ENCODE measurements around the gene IGF2BP3. TPM values are rescaled to one million over a fixed set of nuclear protein-coding genes. Genes with fewer than 3 reads are reported as not detected.
"Not testable (repeated sequence)": the region's sequence is repeated elsewhere in the genome, so short reads cannot be mapped to it uniquely, and the experiment has no call there.

Gene IGF2BP3
- total and polyA plus RNA-seq, 4 donors, result 0.18 to 60.2 (median 1.5) TPM

DNA sequence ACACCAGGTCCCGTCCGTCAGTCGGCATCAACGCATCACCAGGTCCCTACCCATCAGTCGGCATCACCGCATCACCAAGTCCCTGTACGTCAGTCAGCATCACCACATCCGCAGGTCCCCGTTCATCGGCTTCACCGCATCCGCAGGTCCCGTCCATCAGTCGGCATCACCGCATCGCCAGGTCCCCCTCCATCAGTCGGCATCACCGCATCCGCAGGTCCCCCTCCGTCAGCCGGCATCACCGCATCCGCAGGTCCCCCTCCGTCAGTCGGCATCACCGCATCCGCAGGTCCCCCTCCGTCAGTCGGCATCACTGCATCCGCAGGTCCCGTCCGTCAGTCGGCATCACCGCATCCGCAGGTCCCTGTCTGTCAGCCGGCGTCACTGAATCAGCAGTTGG is 55.1 kb downstream of the IGF2BP3 start:
- Histone ChIP-seq H3K36me3 (ENCODE audit: control insufficient read depth in 4 of 4, insufficient read depth in 4 of 4, low read length in 4 of 4) (peaks cover 0 to 18% (median 7%) of the 10 kb centered on the region in 4 donors), H3K9ac (ENCODE audit: insufficient read depth in 1 of 2, low read length in 2 of 2) (no peak overlapping the region), H3K4me1 (ENCODE audit: control insufficient read depth in 5 of 5, insufficient read depth in 5 of 5, low read length in 5 of 5) (peaks cover 0 to 7% (median 0%) of the 10 kb centered on the region in 5 donors), H3K4me3 (no peak overlapping the region), H3K27ac (ENCODE audit: low read depth in 1 of 2, low read length in 1 of 2) (no peak overlapping the region), H3K9me3 (ENCODE audit: control insufficient read depth in 4 of 4, insufficient read depth in 3 of 4, low read length in 3 of 4) (no peaks in the 10 kb centered on the region), H3K27me3 (ENCODE audit: control insufficient read depth in 3 of 3, insufficient read depth in 3 of 3, low read length in 2 of 3) (no peaks in the 10 kb centered on the region)
- no peak for ATAC-seq (ENCODE audit: insufficient read depth, low FRiP score)
- TF ChIP-seq CTCF (IDR thresholded peaks at IDR 0.05; ENCODE audit: control extremely low read depth, extremely low read depth), result no peak
- WGBS, 2 donors, result 98% methylated on average over 37 of the region's 37 CpGs
- DNase-seq, result no peak

GRCh38 chr7:23410446-23411183 is 59.7 kb downstream of the IGF2BP3 start:
- peaks cover 0 to 22% (median 10%) of the 10 kb centered on the region in 4 donors for H3K36me3 ChIP-seq (ENCODE audit: control insufficient read depth in 4 of 4, insufficient read depth in 4 of 4, low read length in 4 of 4)
- no peak overlapping the region for H3K27ac ChIP-seq (ENCODE audit: low read depth in 1 of 2, low read length in 1 of 2)
- H3K9me3 ChIP-seq (ENCODE audit: control insufficient read depth in 4 of 4, insufficient read depth in 3 of 4, low read length in 3 of 4), result no peaks in the 10 kb centered on the region
- 75 to 79% methylated on average over 7 of the region's 7 CpGs for WGBS, 2 donors
- ATAC-seq (ENCODE audit: insufficient read depth, low FRiP score) (no peak), DNase-seq (no peak)
- no peaks in the 10 kb centered on the region for H3K27me3 ChIP-seq (ENCODE audit: control insufficient read depth in 3 of 3, insufficient read depth in 3 of 3, low read length in 2 of 3)
- no peak overlapping the region for H3K9ac ChIP-seq (ENCODE audit: insufficient read depth in 1 of 2, low read length in 2 of 2)
- TF ChIP-seq CTCF (IDR thresholded peaks at IDR 0.05; ENCODE audit: control extremely low read depth, extremely low read depth), result no peak
- H3K4me1 ChIP-seq (ENCODE audit: control insufficient read depth in 5 of 5, insufficient read depth in 5 of 5, low read length in 5 of 5), result no peaks in the 10 kb centered on the region
- H3K4me3 ChIP-seq, result no peak overlapping the region

- not testable (repeated sequence) for H3K27ac ChIP-seq (ENCODE audit: low read depth in 1 of 2, low read length in 1 of 2); DNase-seq; H3K4me1 ChIP-seq (ENCODE audit: control insufficient read depth in 5 of 5, insufficient read depth in 5 of 5, low read length in 5 of 5); ATAC-seq (ENCODE audit: insufficient read depth, low FRiP score); H3K9ac ChIP-seq (ENCODE audit: insufficient read depth in 1 of 2, low read length in 2 of 2); H3K27me3 ChIP-seq (ENCODE audit: control insufficient read depth in 3 of 3, insufficient read depth in 3 of 3, low read length in 2 of 3); H3K4me3 ChIP-seq; H3K9me3 ChIP-seq (ENCODE audit: control insufficient read depth in 4 of 4, insufficient read depth in 3 of 4, low read length in 3 of 4); H3K36me3 ChIP-seq (ENCODE audit: control insufficient read depth in 4 of 4, insufficient read depth in 4 of 4, low read length in 4 of 4)
- 91 to 94% methylated on average over 2 of the region's 2 CpGs for WGBS, 2 donors
Measured at GRCh38 chr7:23406564-23406963, 63.7 kb downstream of the IGF2BP3 start.

GRCh38 chr7:23405240-23405618 is 65.1 kb downstream of the IGF2BP3 start:
- H3K4me3 ChIP-seq, result no peak overlapping the region
- H3K27me3 ChIP-seq (ENCODE audit: control insufficient read depth in 3 of 3, insufficient read depth in 3 of 3, low read length in 2 of 3), result no peaks in the 10 kb centered on the region
- H3K9me3 ChIP-seq (ENCODE audit: control insufficient read depth in 4 of 4, insufficient read depth in 3 of 4, low read length in 3 of 4), result no peaks in the 10 kb centered on the region
- TF ChIP-seq CTCF (IDR thresholded peaks at IDR 0.05; ENCODE audit: control extremely low read depth, extremely low read depth), result no peak
- H3K27ac ChIP-seq (ENCODE audit: low read depth in 1 of 2, low read length in 1 of 2), result no peak overlapping the region
- H3K36me3 ChIP-seq (ENCODE audit: control insufficient read depth in 4 of 4, insufficient read depth in 4 of 4, low read length in 4 of 4), result peaks cover 0 to 6% (median 2%) of the 10 kb centered on the region in 4 donors
- ATAC-seq (ENCODE audit: insufficient read depth, low FRiP score), result no peak
- WGBS, 2 donors, result 92 to 95% methylated on average over 3 of the region's 3 CpGs
- no peak overlapping the region for H3K9ac ChIP-seq (ENCODE audit: insufficient read depth in 1 of 2, low read length in 2 of 2)
- H3K4me1 ChIP-seq (ENCODE audit: control insufficient read depth in 5 of 5, insufficient read depth in 5 of 5, low read length in 5 of 5), result no peaks in the 10 kb centered on the region
- no peak for DNase-seq

Data from lung (tissue), 12 donors.